Pancreas (tissue), 10 donors: Measurements from ENCODE around the gene IZUMO1R. TPM values are rescaled to one million over a fixed set of nuclear protein-coding genes. Genes with fewer than 3 reads are reported as not detected.

Experiments
- ATAC-seq, 4 donors: fragments of 200-7000 bp; cut with Tn5 transposase; one replicate each; pipeline versions ENCODE4 v1.8.0 to v1.9.1; 2020; ENCODE audit warnings: mild to moderate bottlenecking in 4 of 4, moderate library complexity in 4 of 4
- DNase-seq, 6 donors: peaks; one replicate each; pipeline ENCODE4 v3.0.0-alpha.2; 2020
- FAIRE-seq: peaks from 2 replicates; lab custom pipeline; 2012; peaks lifted over from hg19 to GRCh38; lab: Jason Lieb, UNC
- H3K27ac ChIP-seq, 4 donors: fragments of 200-600 bp; sonication (generic); 1 replicate in 3 of 4; 2 replicates in 1 of 4; pipeline versions ENCODE4 v1.5.0 to v1.8.0; 2020
- H3K27me3 ChIP-seq, 4 donors: fragments of 200-600 bp; one replicate each; pipeline ENCODE4 v1.8.0; 2021
- H3K36me3 ChIP-seq, 3 donors: fragments of 200-600 bp; sonication (generic) in 1 of 3; one replicate each; pipeline versions ENCODE4 v1.5.0 to v1.8.0; 2020 to 2021
- H3K4me1 ChIP-seq, 3 donors: fragments of 200-600 bp; one replicate each; pipeline ENCODE4 v1.8.0; 2021
- H3K4me3 ChIP-seq, 4 donors: fragments of 200-600 bp; sonication (generic) in 2 of 4; one replicate each; pipeline versions ENCODE4 v1.5.0 to v1.8.0; 2020 to 2021
- H3K9me3 ChIP-seq, 4 donors: fragments of 200-600 bp; one replicate each; pipeline ENCODE4 v1.8.0; 2021
- CTCF ChIP-seq, 4 donors: fragments of 200-600 bp; sonication (generic) in 3 of 4; IDR thresholded peaks; one replicate each; pipeline versions ENCODE4 v1.5.0 to v1.8.0; 2021; ENCODE audit warnings: antibody characterized with exemption in 4 of 4
- WGBS, 2 donors: extraction: QIAGEN DNeasy Blood & Tissue Kit; methylation state at CpG; one replicate each; pipeline ENCODE4 v1.1.7; 2013; 5-methylcytosine and 5-hydroxymethylcytosine counted together
- intact Hi-C, 3 donors: fragments of 100-400 bp; cut with DNase I; formaldehyde crosslinking; loops; one replicate each; pipeline versions ENCODE4 v1.11.1 to v1.14.2; 2022
- polyA plus RNA-seq, 2 donors: library from polyadenylated mRNA; stranded (reverse); fragments of 200-250 nt; gene quantifications; one replicate each; pipeline ENCODE4 v1.2.3, GENCODE V29; 2013
- total RNA-seq, 6 donors: library from RNA; stranded (reverse); fragmentation: NEBNext Ultra II Directional in 4 of 6; extraction: Animal tissue kit (Norgen Biotek cat#: 25700) in 4 of 6; gene quantifications; one replicate each; pipeline versions ENCODE4 v1.2.1 to v1.2.4, GENCODE V29; 2021 to 2023
- donor health status: healthy with polysubstance abuse.
- donor health status: DM: no; HTN: no; CAD: no; lungs with moderate emphysema.
- donor health status: DM: no; HTN: no; CAD: no.
- donor health status: control.
- donor health status: control.
- donor health status: Bipolar disorder and iron deficiency.
- donor health status: DM: yes; HTN: yes; CAD: no.
- donor health status: DM: no; HTN: no; CAD: no.
- donor health status: DM: no; HTN: no; CAD: no.
- donor health status: DM: yes; HTN: yes; CAD: no.

IZUMO1R gene
- total and polyA plus RNA-seq, 8 donors: not detected

GRCh38 chr11:94297985-94298576 is 6.3 kb upstream of the IZUMO1R start:
- TF ChIP-seq CTCF (IDR thresholded peaks at IDR 0.05): no peak
- ATAC-seq: no peak
- intact Hi-C loops: no loop called here

GRCh38 chr11:94302776-94303175 is 1.6 kb upstream of the IZUMO1R start:
- DNase-seq (no peak), ATAC-seq (no peak), FAIRE-seq (no peak)
- no peak for TF ChIP-seq CTCF (IDR thresholded peaks at IDR 0.05)
- WGBS, 2 donors: 32 to 39% methylated on average over 5 of the region's 5 CpGs
- intact Hi-C loops: no loop called here
- Histone ChIP-seq H3K4me3 (no peak overlapping the region), H3K27me3 (no peaks in the 10 kb centered on the region), H3K4me1 (no peaks in the 10 kb centered on the region), H3K9me3 (no peaks in the 10 kb centered on the region), H3K27ac (no peak overlapping the region), H3K36me3 (no peaks in the 10 kb centered on the region)

More at GRCh38 chr11:94297985-94298576, 6.3 kb upstream of the IZUMO1R start:
- Histone ChIP-seq H3K4me1 (no peaks in the 10 kb centered on the region), H3K36me3 (no peaks in the 10 kb centered on the region), H3K4me3 (no peak overlapping the region), H3K9me3 (no peaks in the 10 kb centered on the region), H3K27me3 (no peaks in the 10 kb centered on the region), H3K27ac (no peak overlapping the region)
- 63 to 66% methylated on average over 5 of the region's 5 CpGs for WGBS, 2 donors
- DNase-seq (no peak), FAIRE-seq (no peak)

GRCh38 chr11:94305146-94305545 is 766 bp downstream of the IZUMO1R start:
- no peak overlapping the region for H3K4me3 ChIP-seq
- no peak overlapping the region for H3K27ac ChIP-seq
- no peak for FAIRE-seq
- ATAC-seq: no peak
- no peaks in the 10 kb centered on the region for H3K36me3 ChIP-seq
- TF ChIP-seq CTCF (IDR thresholded peaks at IDR 0.05): no peak
- H3K27me3 ChIP-seq: no peaks in the 10 kb centered on the region
- H3K9me3 ChIP-seq: no peaks in the 10 kb centered on the region
- intact Hi-C loops: no loop called here
- 63 to 71% methylated on average over 1 of the region's 1 CpG for WGBS, 2 donors
- no peak for DNase-seq
- H3K4me1 ChIP-seq: no peaks in the 10 kb centered on the region

- intact Hi-C loops: no loop called here
- TF ChIP-seq CTCF (IDR thresholded peaks at IDR 0.05): no peak
- peak in 1 of 6 donors; percentile 36 for DNase-seq
These were observed 2.9 kb downstream of the IZUMO1R start for GRCh38 chr11:94307101-94307791.

GRCh38 chr11:94308024-94308423 is 3.6 kb downstream of the IZUMO1R start:
- 65 to 66% methylated on average over 5 of the region's 5 CpGs for WGBS, 2 donors
- no peaks in the 10 kb centered on the region for H3K4me1 ChIP-seq
- DNase-seq: no peak
- no peak overlapping the region for H3K27ac ChIP-seq
- H3K9me3 ChIP-seq: no peaks in the 10 kb centered on the region
- intact Hi-C loops: no loop called here
- H3K36me3 ChIP-seq: no peaks in the 10 kb centered on the region
- no peak for FAIRE-seq
- no peak for ATAC-seq
- no peak for TF ChIP-seq CTCF (IDR thresholded peaks at IDR 0.05)
- H3K4me3 ChIP-seq: no peak overlapping the region
- no peaks in the 10 kb centered on the region for H3K27me3 ChIP-seq

More at GRCh38 chr11:94307101-94307791, 2.9 kb downstream of the IZUMO1R start:
- Histone ChIP-seq H3K4me3 (no peak overlapping the region), H3K36me3 (no peaks in the 10 kb centered on the region), H3K9me3 (no peaks in the 10 kb centered on the region), H3K27ac (no peak overlapping the region), H3K27me3 (no peaks in the 10 kb centered on the region), H3K4me1 (no peaks in the 10 kb centered on the region)
- ATAC-seq (no peak), FAIRE-seq (no peak)
- 88 to 89% methylated on average over 14 of the region's 14 CpGs for WGBS, 2 donors
